Immature natural killer cell (primary cell): ENCODE results near the gene SRSF2. TPM values are rescaled to one million over a fixed set of nuclear protein-coding genes. Genes with fewer than 3 reads are reported as not detected.
A peak's percentile ranks its signal among the peaks of the same experiment; 100 is the strongest.
"Not testable (repeated sequence)": the region's sequence is repeated elsewhere in the genome, so short reads cannot be mapped to it uniquely, and the experiment has no call there.

Source experiments
- DNase-seq, 3 donors: peaks; one replicate each; pipeline ENCODE4 v3.0.0; 2022; ENCODE audit warnings: mixed read lengths in 1 of 3
- H3K27ac Mint-ChIP-seq, 6 donors: one replicate each; pipeline ENCODE4 v1.8.0; 2020; ENCODE audit warnings: mixed read lengths in 6 of 6, mild to moderate bottlenecking in 5 of 6, inconsistent platforms in 4 of 6, moderate library complexity in 3 of 6
- H3K27me3 Mint-ChIP-seq, 3 donors: one replicate each; pipeline ENCODE4 v1.8.0; 2020 to 2021; ENCODE audit warnings: low read depth in 3 of 3, mild to moderate bottlenecking in 3 of 3, mixed read lengths in 3 of 3, moderate library complexity in 3 of 3, inconsistent platforms in 1 of 3
- H3K36me3 Mint-ChIP-seq, 3 donors: one replicate each; pipeline ENCODE4 v1.8.0; 2020; ENCODE audit warnings: mixed read lengths in 3 of 3, inconsistent platforms in 2 of 3, mild to moderate bottlenecking in 2 of 3
- H3K4me1 Mint-ChIP-seq, 2 donors: one replicate each; pipeline ENCODE4 v1.8.0; 2020; ENCODE audit warnings: inconsistent platforms in 2 of 2, mild to moderate bottlenecking in 2 of 2, mixed read lengths in 2 of 2, moderate library complexity in 1 of 2
- H3K4me3 Mint-ChIP-seq, 5 donors: one replicate each; pipeline ENCODE4 v1.8.0; 2020; ENCODE audit warnings: mild to moderate bottlenecking in 5 of 5, mixed read lengths in 5 of 5, inconsistent platforms in 3 of 5, moderate library complexity in 3 of 5
- H3K9me3 Mint-ChIP-seq, 6 donors: one replicate each; pipeline ENCODE4 v1.8.0; 2020; ENCODE audit warnings: mild to moderate bottlenecking in 6 of 6, mixed read lengths in 6 of 6, inconsistent platforms in 4 of 6, moderate library complexity in 3 of 6
- polyA plus RNA-seq, 3 donors: library from polyadenylated mRNA; unstranded; fragments of 300-500 nt; fragmentation: Illumina TruSeq; gene quantifications; one replicate each; pipeline ENCODE4 v1.2.3, GENCODE V29; 2021

SRSF2 gene
- polyA plus RNA-seq, 3 donors from 2014 or later, result 100.0 to 134 (median 125) TPM

DNA sequence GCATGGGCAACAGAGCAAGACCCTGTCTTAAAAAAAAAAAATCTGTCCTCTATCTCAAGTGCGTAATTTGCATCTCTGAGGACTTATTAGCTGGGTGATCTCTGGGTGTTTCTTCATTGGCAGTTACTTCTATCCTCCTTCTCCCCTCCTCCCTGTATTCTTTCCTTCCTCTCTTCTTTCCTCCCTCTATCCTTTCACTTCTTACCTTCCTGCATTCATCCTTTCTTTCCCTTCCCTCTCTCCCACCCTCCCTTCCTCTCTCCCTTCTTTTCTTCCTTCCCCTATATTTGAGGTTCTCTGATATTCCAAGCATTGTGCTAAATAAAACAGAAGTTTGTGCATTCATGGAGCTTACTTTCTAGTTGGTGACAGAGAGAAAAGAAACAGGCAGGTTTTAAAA, 11.5 kb upstream of the SRSF2 start:
- no peaks in the 10 kb centered on the region for H3K9me3 Mint-ChIP-seq
- H3K4me1 Mint-ChIP-seq, result peaks cover 10 to 11% of the 10 kb centered on the region in 2 donors
- no peaks in the 10 kb centered on the region for H3K27me3 Mint-ChIP-seq
- no peak overlapping the region for H3K4me3 Mint-ChIP-seq
- DNase-seq, result no peak
- peaks cover 17 to 35% (median 25%) of the 10 kb centered on the region in 3 donors for H3K36me3 Mint-ChIP-seq
- H3K27ac Mint-ChIP-seq, result no peak overlapping the region

DNA sequence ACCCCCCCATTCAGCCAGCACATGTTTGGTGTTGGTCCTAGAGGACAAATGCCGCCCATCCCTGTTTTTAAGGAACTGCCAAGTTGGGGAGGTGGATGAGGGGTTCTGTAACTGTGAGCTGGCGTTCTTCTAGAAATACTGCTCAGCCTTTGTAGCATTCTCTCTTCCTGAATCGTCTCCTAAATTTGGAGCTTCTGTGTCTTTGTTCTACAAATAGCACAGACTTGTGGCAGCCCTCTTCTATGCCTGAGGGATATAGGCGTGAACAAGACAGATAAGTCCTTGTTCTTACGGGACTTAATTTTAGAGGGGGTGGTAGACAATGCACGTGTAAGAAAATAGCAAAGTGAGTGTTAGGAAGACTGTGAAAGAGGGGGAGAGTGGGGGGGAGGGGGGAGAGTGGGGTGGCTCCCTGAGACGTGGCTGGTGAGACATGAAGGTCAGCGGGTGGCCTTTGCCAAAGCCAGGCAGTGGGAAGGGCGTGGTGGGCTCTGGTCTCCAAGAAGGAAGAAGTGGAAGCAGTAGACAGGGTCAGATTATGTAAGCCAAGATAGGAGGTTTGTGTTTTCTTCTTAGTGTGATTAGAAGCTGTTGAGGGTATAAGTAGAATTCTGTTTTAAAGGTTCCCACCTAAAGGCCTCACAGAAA, 10.7 kb upstream of the SRSF2 start:
- Mint-ChIP-seq H3K36me3 (peaks cover 22 to 35% (median 22%) of the 10 kb centered on the region in 3 donors), H3K4me1 (peaks cover 2 to 3% of the 10 kb centered on the region in 2 donors), H3K27me3 (no peaks in the 10 kb centered on the region), H3K27ac (no peak overlapping the region), H3K4me3 (no peak overlapping the region), H3K9me3 (no peaks in the 10 kb centered on the region)
- no peak for DNase-seq

DNA sequence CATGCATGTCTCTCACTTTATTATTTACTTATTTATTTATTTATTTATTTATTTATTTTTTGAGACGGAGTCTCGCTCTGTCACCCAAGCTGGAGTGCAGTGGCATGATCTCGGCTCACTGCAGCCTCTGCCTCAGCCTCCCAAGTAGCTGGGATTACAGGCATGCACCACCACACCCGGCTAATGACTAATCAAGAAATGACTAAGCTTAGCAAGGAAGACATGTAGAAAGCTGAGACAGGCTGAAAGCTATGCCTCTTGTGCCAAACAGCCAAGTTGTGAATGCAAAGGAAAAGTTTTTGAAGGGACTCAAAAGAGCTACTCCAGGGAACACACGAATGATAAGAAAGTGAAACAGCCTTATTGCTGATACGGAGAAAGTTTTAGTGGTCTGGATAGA, 8.7 kb upstream of the SRSF2 start:
- H3K9me3 Mint-ChIP-seq, H3K4me3 Mint-ChIP-seq, DNase-seq, H3K27me3 Mint-ChIP-seq, H3K4me1 Mint-ChIP-seq, H3K27ac Mint-ChIP-seq: not testable (repeated sequence)
- H3K36me3 Mint-ChIP-seq, result peaks cover 24 to 43% (median 26%) of the 10 kb centered on the region in 3 donors

DNA sequence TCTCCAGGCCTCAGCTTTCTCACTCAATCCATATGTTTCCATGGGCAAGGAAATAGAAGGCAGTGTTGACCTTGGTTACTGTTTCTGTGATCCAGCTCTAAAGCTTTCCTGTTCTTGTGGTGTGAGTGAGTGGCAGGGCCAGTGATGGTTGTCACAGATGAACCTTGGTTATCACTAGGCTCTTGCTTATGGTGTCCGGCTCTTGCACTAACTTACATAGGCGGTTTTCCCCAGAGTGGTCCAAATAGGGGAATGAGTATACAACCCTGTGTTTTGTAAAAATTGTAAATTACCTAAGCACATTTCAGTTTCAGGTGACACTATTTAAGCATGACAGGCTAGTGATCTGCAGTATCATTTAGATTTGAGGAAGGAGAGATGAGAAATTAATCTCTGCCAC, 7.6 kb upstream of the SRSF2 start:
- Mint-ChIP-seq H3K27me3 (no peaks in the 10 kb centered on the region), H3K36me3 (peaks cover 24 to 39% (median 27%) of the 10 kb centered on the region in 3 donors), H3K4me3 (no peak overlapping the region), H3K9me3 (no peaks in the 10 kb centered on the region), H3K27ac (no peak overlapping the region), H3K4me1 (peaks cover 1 to 2% of the 10 kb centered on the region in 2 donors)
- DNase-seq, result no peak

DNA sequence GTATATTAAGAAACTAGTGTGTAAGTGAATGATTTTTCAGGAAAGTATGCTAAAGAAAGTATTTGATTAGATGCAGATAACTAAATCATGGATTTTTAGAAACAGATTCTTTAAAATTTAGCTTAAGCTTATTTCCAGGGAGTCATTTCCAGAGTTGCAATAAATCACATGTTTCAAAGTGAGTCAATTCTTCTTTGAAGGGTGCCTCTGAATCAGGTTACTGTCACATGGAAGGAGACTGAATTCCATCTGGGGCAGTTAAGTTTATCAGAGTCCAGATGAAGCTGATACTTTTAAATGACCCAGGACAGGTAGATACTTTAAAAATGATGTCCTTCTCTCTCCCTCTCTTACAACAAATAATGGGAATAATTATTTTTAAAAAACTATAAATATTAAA, 5.8 kb upstream of the SRSF2 start:
- peaks cover 2 to 10% (median 5%) of the 10 kb centered on the region in 3 donors for H3K27me3 Mint-ChIP-seq
- no peak overlapping the region for H3K27ac Mint-ChIP-seq
- peaks cover 16 to 20% of the 10 kb centered on the region in 2 donors for H3K4me1 Mint-ChIP-seq
- peaks cover 19 to 34% (median 23%) of the 10 kb centered on the region in 3 donors for H3K36me3 Mint-ChIP-seq
- no peak overlapping the region for H3K4me3 Mint-ChIP-seq
- DNase-seq, result no peak
- no peaks in the 10 kb centered on the region for H3K9me3 Mint-ChIP-seq

DNA sequence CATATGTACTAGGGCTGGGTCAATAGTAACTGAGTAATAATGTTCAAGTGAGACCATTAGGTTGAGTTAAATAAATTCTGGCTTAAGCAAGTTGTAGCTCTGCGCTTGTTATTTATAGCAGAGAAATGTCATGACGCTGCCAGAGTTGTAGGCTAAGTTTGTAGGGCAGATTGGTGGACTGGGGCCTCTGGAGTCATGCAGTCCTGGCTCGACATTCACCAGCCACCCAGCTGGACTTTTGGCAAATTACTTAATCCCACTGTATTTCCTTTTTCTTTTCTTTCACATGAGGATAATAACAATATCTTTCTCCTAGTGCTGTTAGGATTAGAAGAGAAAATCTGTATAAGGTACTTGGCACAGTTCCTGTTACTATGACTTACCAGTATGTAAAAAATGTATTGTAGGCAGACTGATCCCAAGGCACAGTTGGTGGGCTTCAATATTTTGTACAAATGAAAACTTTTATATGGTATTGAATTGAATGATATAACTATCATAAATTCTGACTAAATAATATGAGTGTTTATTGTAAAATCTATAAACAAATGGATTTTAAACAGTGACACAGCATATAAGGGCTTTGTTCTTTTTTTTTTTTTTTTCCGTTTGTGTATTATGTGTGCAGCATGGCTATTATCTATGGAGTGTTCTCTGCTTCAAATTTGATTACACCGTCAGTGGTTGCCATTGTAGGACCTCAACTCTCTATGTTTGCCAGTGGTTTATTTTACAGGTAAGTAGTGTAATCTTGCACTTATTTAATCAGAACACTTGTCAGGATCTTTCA, 3.4 kb upstream of the SRSF2 start:
- Mint-ChIP-seq H3K36me3 (peaks cover 9 to 32% (median 23%) of the 10 kb centered on the region in 3 donors), H3K4me3 (no peak overlapping the region), H3K9me3 (no peaks in the 10 kb centered on the region), H3K27me3 (peaks cover 21 to 32% (median 23%) of the 10 kb centered on the region in 3 donors), H3K27ac (peak overlapping the region in 1 of 6 donors; percentile 26), H3K4me1 (peaks cover 25 to 28% of the 10 kb centered on the region in 2 donors)
- no peak for DNase-seq

DNA sequence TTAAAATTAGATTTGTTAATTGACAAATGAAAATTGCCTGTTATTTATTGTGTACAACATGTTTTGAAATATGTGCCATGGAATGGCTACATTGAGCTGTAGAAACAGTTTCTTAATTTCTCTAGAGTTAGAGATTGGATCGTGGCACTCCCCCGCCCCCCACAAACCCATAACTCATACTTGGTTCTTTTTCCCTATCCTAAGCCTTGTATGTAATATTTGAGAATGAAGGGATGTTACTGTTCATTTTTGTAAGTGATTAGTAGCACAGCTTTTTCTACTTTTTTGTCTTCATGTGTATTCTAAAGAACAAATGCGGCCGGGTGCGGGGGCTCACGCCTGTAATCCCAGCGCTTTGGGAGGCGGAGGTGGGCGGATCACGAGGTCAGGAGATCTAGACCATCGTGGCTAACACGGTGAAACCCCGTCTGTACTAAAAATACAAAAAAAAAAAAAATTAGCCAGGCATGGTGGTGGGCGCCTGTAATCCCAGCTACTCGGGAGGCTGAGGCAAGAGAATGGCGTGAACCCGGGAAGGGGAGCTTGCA, 2.5 kb upstream of the SRSF2 start:
- not testable (repeated sequence) for DNase-seq, H3K9me3 Mint-ChIP-seq
- Mint-ChIP-seq H3K36me3 (peaks cover 10 to 30% (median 24%) of the 10 kb centered on the region in 3 donors), H3K4me1 (peaks cover 34 to 37% of the 10 kb centered on the region in 2 donors), H3K27ac (peak overlapping the region in 2 of 6 donors; percentile 61 to 77), H3K27me3 (peaks cover 21 to 36% (median 27%) of the 10 kb centered on the region in 3 donors), H3K4me3 (peak overlapping the region in 2 of 5 donors; percentile 10 to 22)

DNA sequence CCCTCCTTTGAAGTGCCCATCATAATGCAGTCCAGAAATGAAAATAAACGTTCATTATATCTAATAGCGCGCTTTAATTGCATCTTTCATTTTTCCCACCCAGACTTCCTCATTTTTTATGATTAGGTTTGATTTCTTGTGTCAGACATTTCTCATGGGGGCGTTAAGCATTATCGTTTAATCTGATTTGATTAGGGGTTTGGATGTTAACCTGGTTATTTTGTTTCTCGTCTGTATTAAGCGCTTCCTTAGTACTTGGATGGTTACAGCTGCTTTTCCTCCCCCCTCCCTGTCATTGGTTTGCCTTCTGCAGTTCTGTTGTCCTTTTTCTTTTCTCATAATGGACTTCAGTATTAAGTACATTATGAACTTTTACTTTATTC, 1.3 kb upstream of the SRSF2 start:
- no peak for DNase-seq
- H3K27me3 Mint-ChIP-seq, result peaks cover 21 to 36% (median 30%) of the 10 kb centered on the region in 3 donors
- H3K4me1 Mint-ChIP-seq, result peaks cover 45 to 49% of the 10 kb centered on the region in 2 donors
- H3K27ac Mint-ChIP-seq, result peak overlapping the region; percentile 99 to 100 (median 99)
- peaks cover 18 to 34% (median 27%) of the 10 kb centered on the region in 3 donors for H3K36me3 Mint-ChIP-seq
- peak overlapping the region; percentile 93 to 98 (median 95) for H3K4me3 Mint-ChIP-seq
- no peaks in the 10 kb centered on the region for H3K9me3 Mint-ChIP-seq

DNA sequence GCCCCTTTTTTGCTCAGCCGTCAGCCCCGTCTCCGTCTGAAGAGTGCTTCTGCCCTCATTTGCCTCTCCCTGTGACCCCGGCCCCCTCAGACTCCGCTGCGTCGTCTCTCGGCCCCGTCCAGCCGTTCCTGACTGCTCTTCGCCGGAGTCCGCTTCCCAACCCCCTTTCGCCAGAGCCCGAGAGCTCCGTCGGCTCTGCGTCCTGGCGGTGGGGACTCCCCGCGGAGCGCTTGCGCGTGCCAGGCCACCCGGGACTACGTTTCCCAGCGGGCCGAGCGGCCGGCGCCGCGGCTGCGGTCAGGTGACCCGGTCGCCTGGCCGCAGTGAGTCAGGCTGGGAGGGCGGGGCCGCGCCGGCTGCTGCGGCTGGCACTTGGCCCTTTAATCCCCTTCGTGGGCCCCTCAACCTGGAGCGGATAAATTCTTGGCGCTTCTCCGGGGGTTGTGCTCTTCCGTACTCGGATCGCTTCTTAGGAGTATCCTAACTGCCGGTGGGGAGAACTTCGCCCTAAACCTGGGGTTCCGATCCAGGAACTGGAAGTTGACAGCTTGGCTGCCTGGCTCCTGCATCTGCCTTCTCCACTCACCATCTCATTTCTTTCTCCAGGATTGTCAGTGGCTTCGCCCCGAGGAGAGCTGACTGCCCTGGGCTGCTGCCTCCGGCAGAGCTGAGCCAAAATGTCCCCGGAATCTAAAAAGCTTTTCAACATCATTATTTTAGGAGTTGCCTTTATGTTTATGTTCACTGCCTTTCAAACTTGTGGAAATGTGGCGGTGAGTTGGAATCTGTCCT, 741 bp upstream of the SRSF2 start, which contains the start of gene MFSD11:
MFSD11 (plus strand) TSS at position 444 of the 792 bp plus-strand sequence; CDS start at position 678, 234 bp downstream.
- H3K27me3 Mint-ChIP-seq, result peaks cover 21 to 36% (median 30%) of the 10 kb centered on the region in 3 donors
- peaks cover 22 to 39% (median 27%) of the 10 kb centered on the region in 3 donors for H3K36me3 Mint-ChIP-seq
- H3K27ac Mint-ChIP-seq, result peak within 1 kb of the TSS; percentile 99 to 100 (median 99)
- no peaks in the 10 kb centered on the region for H3K9me3 Mint-ChIP-seq
- peaks cover 49 to 55% of the 10 kb centered on the region in 2 donors for H3K4me1 Mint-ChIP-seq
- peak; percentile 95 to 96 (median 96) for DNase-seq
- peak within 1 kb of the TSS; percentile 93 to 98 (median 95) for H3K4me3 Mint-ChIP-seq

DNA sequence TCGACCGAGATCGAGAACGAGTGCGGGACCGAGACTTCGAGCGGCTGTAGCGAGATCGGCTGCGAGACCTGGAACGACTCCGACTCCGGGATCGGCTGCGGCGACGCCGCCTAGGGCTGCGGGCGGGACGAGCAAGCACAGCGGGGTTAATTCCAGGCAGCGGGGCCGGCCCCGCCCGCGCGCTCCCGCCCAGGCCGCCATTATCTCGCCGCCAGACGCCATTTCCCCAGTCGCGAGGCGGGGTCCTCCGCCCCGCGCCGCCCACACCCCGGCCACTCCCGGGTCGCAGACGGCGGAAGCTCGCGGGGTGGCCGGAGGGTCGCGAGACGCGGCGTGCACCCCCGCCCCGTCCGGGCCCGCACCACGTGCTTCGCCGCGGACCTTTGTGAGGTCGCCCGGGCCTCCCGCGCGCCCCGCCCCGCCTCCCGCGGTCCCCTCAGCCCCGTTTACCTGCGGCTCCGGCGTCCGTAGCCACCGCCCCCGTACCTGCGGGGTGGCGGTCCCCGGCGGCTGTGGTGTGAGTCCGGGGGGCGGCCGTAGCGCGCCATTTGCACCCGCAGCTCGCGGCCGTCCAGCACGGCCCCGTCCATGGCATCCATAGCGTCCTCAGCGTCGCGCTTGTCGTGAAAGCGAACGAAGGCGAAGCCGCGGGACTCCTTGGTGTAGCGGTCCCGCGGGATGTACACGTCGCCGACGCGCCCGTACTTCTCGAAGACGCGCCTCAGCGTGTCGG, 616 bp downstream of the SRSF2 start:
- H3K9me3 Mint-ChIP-seq, result no peaks in the 10 kb centered on the region
- peaks cover 17 to 36% (median 21%) of the 10 kb centered on the region in 3 donors for H3K36me3 Mint-ChIP-seq
- peak; percentile 60 to 67 (median 63) for DNase-seq
- H3K27me3 Mint-ChIP-seq, result peaks cover 21 to 36% (median 30%) of the 10 kb centered on the region in 3 donors
- H3K27ac Mint-ChIP-seq, result peak overlapping the region; percentile 99 to 100 (median 99)
- peak overlapping the region; percentile 93 to 98 (median 95) for H3K4me3 Mint-ChIP-seq
- H3K4me1 Mint-ChIP-seq, result peaks cover 53 to 64% of the 10 kb centered on the region in 2 donors

DNA sequence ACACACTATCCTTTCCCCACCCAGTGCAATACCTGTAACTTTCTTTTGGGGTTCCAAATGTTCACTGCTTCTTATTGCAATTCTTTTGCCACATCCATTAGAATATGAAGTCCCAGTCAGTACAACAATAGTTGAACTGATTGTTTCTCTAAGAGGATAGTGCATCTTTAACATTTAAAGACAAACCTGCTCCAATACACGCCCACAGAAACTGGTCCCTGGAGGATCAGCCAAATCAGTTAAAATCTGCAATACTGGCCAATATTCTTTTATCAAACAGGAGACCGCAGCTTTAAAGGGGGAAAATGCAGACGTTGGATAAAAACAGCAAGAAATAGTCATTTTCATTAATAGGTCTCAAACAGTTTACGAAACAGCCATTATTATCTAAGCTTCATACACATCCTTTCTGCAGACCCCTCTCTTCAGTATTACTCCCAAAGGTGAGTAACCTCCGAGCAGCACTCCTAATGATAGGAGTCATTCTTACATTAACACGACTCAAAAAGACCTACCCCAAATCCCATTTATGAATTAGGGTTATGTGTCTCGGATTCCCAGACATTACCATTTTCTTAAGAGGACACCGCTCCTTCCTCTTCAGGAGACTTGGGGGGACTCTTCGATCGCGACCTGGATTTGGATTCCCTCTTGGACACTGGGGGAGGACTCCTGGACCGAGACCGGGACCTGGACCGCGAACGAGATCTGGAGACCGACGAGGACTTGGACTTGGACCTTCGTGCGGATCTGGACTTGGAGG, 1.4 kb downstream of the SRSF2 start:
- peak overlapping the region; percentile 86 to 96 (median 95) for H3K4me3 Mint-ChIP-seq
- H3K27ac Mint-ChIP-seq, result peak overlapping the region; percentile 89 to 99 (median 97)
- H3K9me3 Mint-ChIP-seq, result no peaks in the 10 kb centered on the region
- H3K4me1 Mint-ChIP-seq, result peaks cover 56 to 67% of the 10 kb centered on the region in 2 donors
- H3K27me3 Mint-ChIP-seq, result peaks cover 21 to 36% (median 30%) of the 10 kb centered on the region in 3 donors
- H3K36me3 Mint-ChIP-seq, result peaks cover 17 to 36% (median 18%) of the 10 kb centered on the region in 3 donors
- no peak for DNase-seq

DNA sequence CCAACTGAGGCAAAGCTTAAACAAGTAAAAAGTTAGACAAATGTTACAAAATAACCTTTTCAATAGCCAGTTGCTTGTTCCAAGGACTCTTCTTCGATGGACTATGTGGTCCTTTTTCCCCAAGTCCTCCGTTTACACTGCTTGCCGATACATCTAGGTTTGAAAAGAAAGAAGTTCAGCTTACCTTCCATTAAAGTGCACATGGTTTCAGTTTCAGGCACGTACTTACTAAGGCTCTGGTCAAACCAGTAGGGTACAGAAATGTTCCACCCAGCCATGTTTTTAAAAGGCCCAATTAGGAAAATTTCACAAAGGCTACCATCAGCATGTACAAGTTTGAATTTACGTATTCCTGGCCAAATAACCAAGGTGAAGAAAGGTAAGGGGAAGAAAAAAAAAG, 2.1 kb downstream of the SRSF2 start:
- Mint-ChIP-seq H3K4me3 (peak overlapping the region; percentile 86 to 96 (median 95)), H3K36me3 (peaks cover 17 to 36% (median 17%) of the 10 kb centered on the region in 3 donors), H3K27me3 (peaks cover 21 to 36% (median 30%) of the 10 kb centered on the region in 3 donors), H3K4me1 (peaks cover 54 to 70% of the 10 kb centered on the region in 2 donors), H3K9me3 (no peaks in the 10 kb centered on the region), H3K27ac (peak overlapping the region; percentile 89 to 99 (median 97))
- DNase-seq, result peak in 2 of 3 donors; percentile 37 to 42
